T-helper 1 cell (primary cell): ENCODE data around the gene LHFPL6.

Experiments used
- DNase-seq, 5 donors: peaks; one replicate each; pipeline ENCODE4 v3.0.0-alpha.2; 2012 to 2020

LHFPL6 gene

DNA sequence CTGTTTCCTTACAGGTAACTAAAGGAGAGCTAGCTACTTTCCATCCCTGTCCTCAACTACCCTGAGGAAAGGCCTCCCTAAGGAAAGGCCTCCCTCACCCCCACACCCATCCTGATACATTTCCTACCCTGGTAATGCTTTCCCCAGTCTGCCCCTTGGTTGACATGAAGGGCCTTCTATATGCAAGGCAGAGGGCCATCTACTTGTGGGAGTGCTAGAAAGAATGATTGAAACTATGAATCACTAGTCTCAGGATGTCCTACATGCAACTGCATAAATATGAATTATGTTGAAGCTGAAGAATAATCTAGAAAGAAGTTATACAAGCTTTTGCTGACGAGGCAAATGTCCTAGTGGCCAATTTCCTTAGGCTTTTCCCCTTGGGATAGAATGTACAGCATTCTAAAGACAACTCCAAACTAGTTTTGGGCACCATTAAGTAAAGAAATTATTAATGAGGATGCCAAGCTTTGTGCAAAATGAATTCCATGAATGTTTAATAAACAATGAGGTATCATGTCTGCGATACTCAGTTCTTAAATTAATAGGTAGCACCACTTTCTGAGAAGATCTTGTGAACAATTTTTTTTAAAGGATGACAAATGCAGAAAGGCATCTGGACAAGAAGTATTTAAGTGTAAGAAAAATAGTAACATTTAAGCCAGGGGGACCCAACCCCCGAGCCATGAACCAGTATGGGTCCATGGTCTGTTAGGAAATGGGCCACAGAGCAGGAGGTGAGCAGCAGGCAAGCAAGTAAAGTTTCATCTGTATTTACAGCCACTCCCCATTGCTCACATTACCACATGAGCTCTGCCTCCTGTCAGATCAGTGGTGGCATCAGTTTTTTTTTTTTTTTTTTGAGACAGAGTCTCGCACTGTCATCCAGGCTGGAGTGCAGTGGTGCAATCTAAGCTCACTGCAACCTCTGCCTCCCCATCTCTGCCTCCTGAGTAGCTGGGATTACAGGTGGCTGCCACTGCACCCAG is 223.0 kb downstream of the LHFPL6 start:
- no peak for DNase-seq

DNA sequence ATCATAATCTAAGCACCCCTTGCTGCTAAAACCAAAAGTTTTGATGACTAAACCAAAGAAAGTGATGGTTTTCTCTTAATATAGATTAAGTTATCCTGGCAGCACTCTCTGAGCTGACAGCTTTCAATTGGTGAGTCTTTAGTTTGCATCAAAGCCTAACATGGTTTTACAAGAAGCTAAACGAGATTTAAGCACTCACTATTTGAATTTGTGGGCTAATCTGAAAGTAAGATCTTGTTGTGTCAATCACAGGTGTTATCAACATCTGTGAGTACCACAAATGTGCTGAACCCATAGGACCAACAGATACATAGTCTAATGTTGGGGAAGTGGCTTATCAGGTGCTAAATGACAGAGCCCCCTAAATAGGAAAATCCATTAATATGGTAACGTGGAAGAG is 223.9 kb downstream of the LHFPL6 start:
- peak in 1 of 5 donors; percentile 11 for DNase-seq

DNA sequence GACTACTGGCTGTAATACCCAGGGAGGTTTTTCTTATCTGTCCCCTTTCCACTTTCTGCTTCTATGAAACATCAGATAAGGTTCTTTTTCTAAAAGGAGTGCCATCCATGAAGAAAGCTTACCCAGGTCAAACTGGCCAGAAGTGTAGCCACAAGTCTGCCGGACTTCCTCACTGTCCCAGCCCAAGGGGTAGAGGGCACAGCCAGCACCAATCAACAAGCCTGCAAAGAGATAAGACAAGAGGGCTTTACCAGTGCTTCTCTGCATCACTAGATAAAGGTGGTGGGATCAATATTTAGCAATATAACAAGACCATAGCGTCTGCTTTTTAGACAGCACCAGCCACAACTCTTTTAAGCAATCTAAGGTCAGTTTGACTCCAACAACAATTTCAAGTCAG is 224.7 kb downstream of the LHFPL6 start:
- DNase-seq: no peak

DNA sequence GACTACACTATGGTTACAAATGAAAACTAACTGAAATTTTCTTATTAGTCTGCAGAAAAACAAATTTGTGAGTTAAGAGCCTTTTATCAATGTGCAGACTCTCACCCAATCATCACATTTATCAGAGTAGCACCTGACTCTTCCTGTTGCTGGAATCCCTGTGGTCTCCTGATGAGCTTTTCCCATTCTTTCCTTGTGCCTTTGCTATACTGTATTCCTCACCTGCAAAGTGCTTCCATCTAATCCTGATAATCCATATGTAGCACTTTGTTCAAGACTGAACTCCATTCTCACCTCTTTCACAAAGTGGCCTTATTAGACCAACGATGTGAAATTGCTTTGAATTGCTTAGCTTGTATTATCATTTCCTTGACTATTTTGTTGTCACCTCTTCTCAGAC is 225.3 kb downstream of the LHFPL6 start:
- DNase-seq: no peak

DNA sequence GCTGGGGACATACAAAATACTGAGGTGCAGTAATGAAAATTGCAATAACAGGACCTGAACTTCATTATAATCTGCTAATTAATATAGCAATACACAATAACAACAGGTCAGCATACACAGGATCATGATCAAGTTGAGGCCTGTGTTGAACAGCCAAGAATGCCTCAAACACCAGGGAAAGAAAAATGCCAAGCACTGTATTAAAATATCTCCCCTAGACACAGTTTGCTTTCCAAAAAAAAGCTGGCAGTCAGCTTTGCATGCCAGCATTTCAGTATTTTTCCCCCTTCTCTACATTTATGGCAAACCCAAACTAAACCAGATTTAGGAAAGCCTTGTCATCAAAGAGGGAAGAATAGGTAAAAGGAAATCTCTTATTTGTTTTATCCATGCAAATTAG is 226.9 kb downstream of the LHFPL6 start:
- DNase-seq: no peak

DNA sequence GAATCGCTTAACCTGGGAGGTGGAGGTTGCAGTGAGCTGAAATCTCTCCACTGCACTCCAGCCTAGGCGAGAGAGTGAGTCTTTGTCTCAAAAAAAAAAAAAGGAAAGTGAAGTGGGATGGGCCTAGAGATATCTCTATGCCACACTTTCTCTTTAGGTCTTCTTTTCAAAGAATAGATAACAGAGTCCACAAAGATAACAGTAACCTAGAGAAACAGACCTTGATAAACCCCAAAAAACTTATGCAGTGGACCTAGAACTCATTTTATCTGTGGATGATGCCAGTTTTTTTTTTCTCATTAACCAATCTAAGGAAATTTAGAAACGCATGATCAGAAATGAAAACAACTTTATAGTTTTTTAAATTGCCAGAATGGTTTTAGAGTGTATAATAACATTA is 227.4 kb downstream of the LHFPL6 start:
- no peak for DNase-seq

DNA sequence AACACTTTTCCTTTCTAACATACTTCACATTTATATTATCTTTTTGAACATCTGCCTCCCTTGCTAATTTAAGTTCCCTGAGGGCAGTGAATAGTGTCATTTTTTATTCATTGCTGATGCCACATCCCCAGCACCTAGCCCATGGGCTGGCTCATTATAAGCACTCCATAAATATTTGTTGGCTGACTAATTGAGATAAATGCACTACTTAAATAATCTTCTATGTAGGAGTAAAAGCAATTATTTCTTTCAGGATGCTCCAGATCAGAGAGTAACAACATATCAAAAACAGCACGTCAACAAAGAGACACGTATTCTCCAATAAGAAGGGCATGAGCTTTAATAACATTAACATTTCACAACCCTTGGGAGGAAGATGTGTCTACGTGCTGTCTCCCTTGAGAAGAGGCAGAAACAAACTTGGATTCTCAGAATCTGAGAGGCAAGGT is 228.2 kb downstream of the LHFPL6 start:
- no peak for DNase-seq

DNA sequence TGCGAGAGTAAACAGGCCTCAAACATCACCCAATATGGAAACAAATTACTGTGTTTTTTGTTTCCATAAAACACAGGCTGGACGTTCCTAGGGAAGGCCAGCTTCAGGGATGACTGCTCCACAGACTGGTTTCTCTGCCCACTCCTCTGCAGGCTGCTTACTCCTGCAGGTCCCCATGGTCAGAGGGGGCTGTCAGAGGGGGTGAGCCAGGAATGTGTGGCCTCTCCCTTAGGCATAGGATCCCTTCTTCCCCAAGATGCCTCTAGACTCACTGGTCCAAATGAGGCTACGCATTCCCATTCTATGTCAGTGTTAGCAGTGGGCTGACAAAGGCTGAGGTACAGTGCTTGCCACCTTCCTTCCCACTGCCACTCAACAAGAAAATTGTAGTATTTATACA is 229.8 kb downstream of the LHFPL6 start:
- DNase-seq: no peak

DNA sequence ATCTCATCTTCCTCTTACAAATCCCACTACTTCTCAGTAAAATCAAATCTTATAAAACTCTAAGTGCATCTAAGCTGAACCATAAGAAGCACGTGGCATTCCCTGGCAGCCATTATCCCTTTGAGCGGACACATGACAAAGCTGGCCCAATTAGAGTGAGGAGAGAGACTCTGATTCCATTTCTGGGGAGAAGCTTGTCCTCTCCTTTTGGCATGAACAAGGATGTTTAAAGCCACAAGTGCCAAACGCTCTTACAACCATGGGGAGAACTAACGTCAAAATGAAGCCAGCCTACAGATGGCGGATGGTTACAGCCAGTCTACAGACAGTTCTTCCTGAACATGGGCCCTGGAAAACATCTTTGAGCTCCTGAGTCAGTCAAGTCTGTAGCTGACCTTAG is 231.3 kb downstream of the LHFPL6 start:
- no peak for DNase-seq

DNA sequence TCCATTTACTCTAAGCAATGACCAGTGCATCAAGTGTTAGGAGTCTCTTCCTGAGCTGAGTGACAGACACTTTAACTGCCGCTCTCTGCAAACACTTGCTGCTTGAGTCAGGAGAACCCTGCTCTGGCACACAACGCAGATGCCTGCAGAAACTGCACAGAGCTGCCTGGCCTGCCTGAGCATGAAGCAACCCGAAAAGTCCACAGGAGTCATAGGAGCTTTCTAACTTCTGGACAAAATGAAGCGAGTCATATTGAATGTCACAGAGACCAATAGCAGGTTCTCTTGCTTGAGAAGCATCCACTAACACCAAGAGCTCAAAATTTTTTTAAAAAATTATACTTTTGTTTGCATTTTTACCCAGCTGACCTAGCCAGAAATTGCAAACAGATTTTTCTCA is 232.4 kb downstream of the LHFPL6 start:
- no peak for DNase-seq

DNA sequence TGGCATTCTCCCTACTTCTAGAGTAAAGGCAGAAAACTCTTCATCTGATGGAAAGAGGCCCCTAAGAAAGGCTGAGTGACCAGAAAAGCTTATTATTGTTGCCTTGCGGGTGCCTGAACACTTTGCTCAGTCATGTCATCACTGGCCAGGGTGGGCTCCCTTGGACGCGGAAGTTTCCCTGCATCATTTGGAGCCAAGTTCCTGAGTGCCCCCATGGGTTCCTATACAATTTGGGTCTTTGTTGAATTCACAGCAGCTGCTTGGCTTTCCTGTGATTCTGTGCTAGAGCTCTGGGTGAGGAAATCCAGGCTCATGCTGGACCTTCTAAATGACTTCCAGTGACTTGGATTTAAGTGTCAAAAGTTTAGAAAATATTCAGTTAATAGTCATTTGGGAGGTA is 232.9 kb downstream of the LHFPL6 start:
- no peak for DNase-seq

DNA sequence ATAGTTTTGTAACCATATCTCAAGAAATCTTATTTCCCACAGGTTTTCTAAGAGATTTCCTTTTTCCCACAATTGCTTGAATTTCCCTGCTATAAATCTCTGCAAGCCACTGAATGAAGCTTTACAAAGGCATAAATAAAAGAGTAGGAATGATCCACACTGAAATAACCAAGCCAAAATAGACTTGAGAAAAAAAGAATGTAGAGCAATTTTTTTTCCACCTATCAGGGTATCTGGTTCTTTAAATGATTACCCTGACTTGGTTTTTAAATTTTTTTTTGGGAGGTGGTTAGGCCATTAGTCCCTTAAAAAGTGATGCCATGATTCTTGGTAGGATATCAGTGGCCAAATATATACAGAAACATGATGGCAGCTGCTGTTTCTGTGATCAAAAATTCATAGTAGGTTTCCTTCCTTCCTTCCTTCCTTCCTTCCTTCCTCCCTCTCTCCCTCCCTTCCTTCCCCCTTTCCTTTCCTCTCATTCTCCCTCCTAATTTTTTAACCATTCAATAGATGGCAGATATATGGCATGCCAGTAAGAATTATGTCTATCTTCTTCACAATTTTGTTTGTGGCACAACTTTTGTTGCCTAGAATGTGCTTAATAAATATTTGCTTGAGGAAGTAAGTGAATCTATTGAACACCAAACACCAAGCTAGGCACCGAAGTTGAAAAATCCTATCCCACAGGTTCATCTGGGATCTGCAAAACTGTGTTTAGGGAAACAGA is 233.7 kb downstream of the LHFPL6 start:
- DNase-seq: no peak

DNA sequence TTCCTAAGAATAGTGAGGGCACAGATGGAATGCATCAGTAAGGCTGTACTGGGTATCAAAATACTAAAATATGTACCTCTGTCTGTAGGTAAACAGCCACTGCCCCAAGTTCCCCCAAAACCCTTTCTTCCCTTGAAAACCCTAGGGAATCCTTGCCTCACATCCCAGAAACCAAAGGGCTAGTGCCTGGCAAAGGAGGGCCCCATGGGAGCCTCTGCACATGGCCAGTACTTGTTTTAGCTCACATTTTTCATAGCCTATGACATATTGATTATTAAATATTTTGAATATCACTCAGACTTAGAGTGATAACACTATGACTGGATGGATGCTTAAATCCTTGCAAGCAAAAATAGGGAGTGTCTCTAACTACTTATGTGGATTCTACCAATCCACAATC is 237.1 kb downstream of the LHFPL6 start:
- no peak for DNase-seq

DNA sequence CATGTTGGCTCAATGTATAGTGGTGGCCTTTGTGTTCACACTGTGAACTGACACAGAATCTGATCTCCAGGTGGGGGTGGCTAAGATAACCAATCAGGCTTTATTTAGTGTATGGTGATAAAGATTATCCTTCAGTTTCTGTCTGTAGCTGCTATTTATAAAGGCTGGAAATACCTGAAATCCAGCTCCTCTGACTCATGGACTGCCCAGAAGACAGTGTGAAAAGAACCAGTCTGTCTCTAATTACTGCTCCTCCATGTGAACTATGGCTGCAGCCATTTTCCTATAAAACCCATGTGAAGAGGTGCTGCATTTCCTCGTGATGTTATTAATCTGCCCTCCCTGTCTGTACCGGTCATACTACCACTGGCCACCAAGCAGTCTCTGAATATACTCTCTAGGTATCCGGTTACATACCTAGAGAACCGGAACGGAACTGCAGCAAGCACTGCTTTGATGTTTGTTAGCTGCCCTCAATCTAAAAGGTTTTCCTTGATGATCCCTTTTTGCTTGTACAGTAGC is 238.0 kb downstream of the LHFPL6 start:
- no peak for DNase-seq

DNA sequence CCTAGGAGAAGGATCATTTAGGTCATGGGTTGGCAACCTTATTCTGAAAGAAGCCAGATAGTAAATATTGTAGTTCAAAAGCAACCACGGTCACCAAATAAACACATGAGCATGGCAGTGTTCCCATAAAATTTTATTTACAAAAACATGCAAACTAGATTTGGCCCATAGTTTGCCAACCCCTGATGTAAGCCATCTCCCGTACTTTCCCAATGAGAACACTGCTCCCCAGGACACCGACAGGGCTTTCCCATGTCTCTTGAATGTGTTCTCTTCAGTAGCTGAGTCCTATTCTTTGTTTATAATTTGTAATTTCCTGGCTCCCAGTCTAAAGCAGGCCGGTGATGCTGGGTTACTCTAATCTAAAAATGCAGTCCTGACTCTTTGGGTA is 239.6 kb downstream of the LHFPL6 start:
- DNase-seq: no peak

DNA sequence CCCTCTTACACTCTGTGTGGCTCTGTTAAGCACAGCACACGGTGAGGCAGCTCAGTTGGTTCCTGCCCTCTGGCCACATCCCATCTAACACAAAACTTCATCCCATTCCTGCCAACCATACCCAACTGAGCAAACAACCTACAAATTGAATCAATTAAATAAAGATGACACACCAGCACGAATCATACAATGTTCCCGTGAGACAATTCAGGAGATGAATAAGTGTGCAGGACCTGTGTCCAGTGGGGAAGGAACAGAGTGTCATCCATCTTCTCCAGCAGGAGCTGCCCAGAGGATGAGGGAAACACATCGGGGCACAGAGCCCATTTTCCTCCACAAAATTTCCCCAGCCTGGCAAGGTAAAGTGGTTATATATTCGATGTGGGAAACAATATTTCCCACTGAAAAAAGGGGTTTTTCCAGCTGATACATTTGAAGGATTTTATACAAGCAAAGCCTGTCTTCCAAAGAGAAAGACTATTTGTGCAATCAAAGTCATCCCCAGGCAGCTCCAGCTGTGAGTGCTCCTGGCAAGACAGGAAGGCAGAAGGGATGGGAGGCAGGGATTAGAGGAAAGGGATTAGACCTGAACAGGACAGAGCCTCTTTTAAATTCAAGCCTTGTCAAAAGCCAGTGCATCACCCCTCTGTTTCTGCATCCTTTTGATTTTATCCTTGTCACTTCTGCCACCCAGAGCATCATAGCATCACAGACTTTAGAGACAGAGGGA is 240.2 kb downstream of the LHFPL6 start:
- no peak for DNase-seq

DNA sequence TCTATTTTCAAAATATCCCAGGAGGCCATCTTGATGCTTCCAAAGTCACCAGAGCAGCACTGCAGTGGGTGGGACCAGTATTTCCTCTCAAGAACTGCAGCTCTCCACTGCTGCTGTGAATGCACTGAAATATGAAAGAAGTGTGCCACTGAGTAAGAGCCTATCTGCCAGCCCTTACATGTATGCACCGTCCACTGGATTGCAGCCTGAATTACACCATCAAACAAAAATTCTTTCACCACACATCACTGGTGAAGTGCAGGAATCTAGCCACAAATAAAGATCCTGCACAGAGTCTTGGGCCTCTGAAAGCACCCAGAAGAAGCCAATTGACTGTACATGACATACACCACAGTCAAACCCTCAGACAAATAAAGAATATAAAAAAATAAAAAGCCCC is 249.0 kb downstream of the LHFPL6 start:
- DNase-seq: no peak

DNA sequence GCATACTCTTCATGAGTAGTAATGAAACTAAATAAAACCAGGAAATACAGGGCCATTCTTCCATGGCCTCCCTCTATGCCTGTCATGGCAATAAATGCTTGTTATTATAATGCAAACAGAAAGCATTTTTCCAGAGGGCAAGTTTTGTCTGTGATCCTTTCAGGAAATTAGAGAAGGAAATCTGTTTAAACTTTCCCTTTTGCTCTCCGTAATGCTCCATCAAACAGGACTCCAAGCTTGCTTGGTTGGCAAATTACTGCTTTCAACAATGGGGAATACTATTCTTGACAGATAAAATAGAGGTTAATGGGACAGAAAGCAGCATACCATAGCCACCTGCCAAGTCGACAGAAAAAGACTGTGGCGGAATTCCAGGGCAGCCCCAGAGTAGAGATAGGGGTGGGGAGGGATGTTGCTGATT is 252.5 kb downstream of the LHFPL6 start:
- DNase-seq: no peak

DNA sequence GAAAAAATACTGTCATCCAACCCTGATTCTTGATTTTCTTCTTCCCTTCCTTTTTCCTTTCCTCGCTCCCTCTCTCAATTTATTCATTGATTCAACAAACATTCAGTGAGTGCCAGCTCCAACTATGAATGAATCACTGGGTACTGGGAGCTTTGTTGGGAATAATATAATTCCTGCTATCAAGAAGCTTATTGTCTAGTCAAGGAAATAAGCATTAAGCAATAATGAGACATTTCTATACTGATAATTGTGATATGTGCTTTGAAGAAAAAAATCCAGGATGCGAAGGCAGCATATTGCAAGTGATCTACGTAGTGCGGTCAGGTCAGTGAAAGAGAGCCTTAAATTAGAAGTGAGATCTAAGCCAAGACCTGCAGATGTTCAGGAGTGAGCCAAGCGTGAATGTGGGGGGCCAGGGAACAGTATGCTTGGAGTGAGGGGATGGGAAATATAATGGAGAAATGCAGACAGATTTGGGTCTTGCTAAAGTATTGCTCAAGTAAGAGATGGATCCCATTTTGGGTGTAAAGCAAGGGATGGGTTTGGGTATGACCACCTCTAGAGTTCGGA is 253.5 kb downstream of the LHFPL6 start:
- DNase-seq: no peak

DNA sequence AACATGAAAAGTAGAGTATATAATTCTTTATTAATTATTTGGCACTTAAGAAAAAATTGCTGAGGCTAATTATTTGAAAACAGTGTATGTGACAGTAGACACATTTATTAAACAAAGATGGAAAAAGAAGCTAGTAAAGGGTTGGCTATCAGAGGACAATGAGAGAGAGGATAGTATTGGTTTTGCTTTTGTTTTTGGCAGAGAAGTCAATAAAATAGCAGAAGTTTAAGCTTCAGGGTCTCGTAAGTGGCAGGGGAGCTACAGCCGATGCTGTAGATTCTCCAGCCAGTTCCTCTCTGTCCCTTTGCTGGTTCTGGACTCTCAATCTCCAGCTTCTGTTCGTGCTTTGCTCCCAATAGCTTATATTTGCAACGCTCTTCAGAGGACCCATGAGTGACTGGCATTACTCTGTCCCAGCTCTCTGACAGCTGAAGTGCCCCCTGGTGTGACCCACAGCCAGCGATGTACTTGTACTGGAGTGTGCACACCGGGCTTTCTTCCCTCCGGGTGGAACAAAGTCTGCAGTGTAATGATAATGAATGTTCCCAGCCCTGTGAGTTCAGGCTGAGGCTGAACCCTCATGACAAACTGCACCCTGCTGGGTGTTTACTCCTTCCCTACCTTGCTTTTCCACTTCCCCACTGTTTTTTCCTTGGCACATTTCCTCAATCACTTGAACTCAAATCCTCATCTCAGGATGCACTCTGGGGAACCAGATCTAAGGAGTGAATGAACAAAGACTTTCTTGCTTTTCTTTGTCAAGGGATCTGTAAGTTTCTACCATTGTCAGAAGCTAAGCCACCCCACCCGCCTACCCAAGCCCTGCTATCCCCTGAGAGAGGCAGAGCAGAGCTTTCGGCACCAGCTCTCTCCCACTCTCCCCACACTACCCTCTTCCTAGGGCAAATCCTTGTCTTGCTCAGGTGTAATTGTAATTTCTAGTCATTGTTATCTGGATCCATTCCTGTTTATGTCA is 254.8 kb downstream of the LHFPL6 start:
- DNase-seq: no peak

DNA sequence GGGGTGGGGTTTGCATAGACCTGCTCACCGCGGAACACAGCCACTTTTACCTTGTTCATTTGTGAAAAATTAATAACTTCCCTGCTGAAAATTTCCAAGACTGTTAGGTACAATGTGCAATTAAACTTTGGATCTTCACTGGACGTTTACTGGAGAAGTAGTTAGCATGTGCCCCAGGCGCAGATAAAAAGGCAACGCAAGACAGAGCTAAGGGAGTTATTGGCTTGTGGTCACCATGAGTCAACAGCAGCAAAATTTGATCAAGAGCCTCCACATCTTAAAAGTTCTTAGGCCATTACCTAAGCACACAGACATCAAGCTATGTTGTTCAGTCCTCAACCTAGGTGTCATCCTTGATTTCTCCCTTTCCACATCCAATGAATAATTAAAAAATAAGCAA is 257.0 kb downstream of the LHFPL6 start:
- DNase-seq: no peak
